Endodermal cell (in vitro differentiated cells): Measurements from ENCODE around the gene CDKL5. TPM values are rescaled to one million over a fixed set of nuclear protein-coding genes. Genes with fewer than 3 reads are reported as not detected.

Experiments
- DNase-seq: peaks from one replicate; pipeline ENCODE4 v3.0.0-alpha.2; 2017
- H3K27ac ChIP-seq: 2 replicates; pipeline ENCODE4 v1.5.1; 2013; ENCODE audit warnings: mild to moderate bottlenecking, low read depth, low read length, moderate library complexity
- H3K27me3 ChIP-seq: 2 replicates; pipeline ENCODE4 v1.6.1; 2013; ENCODE audit warnings: mild to moderate bottlenecking, low read length, moderate library complexity; ENCODE audit not compliant: insufficient read depth, control insufficient read depth, poor library complexity, severe bottlenecking
- H3K36me3 ChIP-seq: 2 replicates; pipeline ENCODE4 v1.7.0; 2013; ENCODE audit warnings: mild to moderate bottlenecking, low read length, moderate library complexity; ENCODE audit not compliant: control insufficient read depth, insufficient read depth
- H3K4me1 ChIP-seq: one replicate; pipeline ENCODE4 v1.7.0; 2013; ENCODE audit warnings: low read length; ENCODE audit not compliant: control insufficient read depth, insufficient read depth
- H3K4me3 ChIP-seq: 2 replicates; pipeline ENCODE4 v1.5.1; 2013; ENCODE audit warnings: mild to moderate bottlenecking, low read length, moderate library complexity
- H3K9ac ChIP-seq: 2 replicates; pipeline ENCODE4 v1.6.1; 2013; ENCODE audit warnings: mild to moderate bottlenecking, low read length, moderate library complexity; ENCODE audit not compliant: poor library complexity, severe bottlenecking; ENCODE audit errors: extremely low read depth
- H3K9me3 ChIP-seq: 2 replicates; pipeline ENCODE4 v1.6.1; 2013; ENCODE audit warnings: mild to moderate bottlenecking, low read length, moderate library complexity; ENCODE audit not compliant: control insufficient read depth
- H3K27ac Mint-ChIP-seq: 2 replicates; pipeline ENCODE4 v1.8.0; 2020; ENCODE audit warnings: mixed read lengths
- H3K27me3 Mint-ChIP-seq: 2 replicates; pipeline ENCODE4 v1.8.0; 2021; ENCODE audit warnings: mild to moderate bottlenecking, mixed read lengths; ENCODE audit not compliant: insufficient read depth
- H3K36me3 Mint-ChIP-seq: 2 replicates; pipeline ENCODE4 v1.8.0; 2020; ENCODE audit warnings: low read depth, mixed read lengths
- H3K4me1 Mint-ChIP-seq: 2 replicates; pipeline ENCODE4 v1.8.0; 2020; ENCODE audit warnings: mixed read lengths
- H3K4me3 Mint-ChIP-seq: 2 replicates; pipeline ENCODE4 v1.8.0; 2020; ENCODE audit warnings: mild to moderate bottlenecking, moderate library complexity, mixed read lengths
- H3K9me3 Mint-ChIP-seq: 2 replicates; pipeline ENCODE4 v1.8.0; 2020; ENCODE audit warnings: mild to moderate bottlenecking, mixed read lengths
- WGBS, 2 experiments: methylation state at CpG; one replicate each; pipeline versions ENCODE4 v1.1.5 to v1.1.7; 2013; ENCODE audit warnings: missing lambda C conversion rate in 2 of 2, mixed read lengths in 1 of 2; ENCODE audit not compliant: insufficient coverage in 1 of 2, insufficient read length in 1 of 2; 5-methylcytosine and 5-hydroxymethylcytosine counted together
- total RNA-seq, 2 donors: library from RNA; stranded (reverse); fragmentation: NEBNext Ultra II Directional in 1 of 2; extraction: Animal tissue kit (Norgen Biotek cat#: 25700) in 1 of 2; gene quantifications; 2 replicates in 1 of 2; 3 replicates in 1 of 2; pipeline ENCODE4 v1.2.1, GENCODE V29; 2021
- TF ChIP-seq, protein P1 (sequence below): fragments of 200-600 bp; sonication (generic); conservative IDR thresholded peaks from 2 replicates; pipeline ENCODE4 v1.5.0; 2021; ENCODE audit warnings: antibody characterized with exemption, mild to moderate bottlenecking

The CDKL5 gene
- total RNA-seq, 2 donors from 2014 or later: 18.2 to 19.3 TPM

GRCh38 chrX:18422325-18422724 is 3.1 kb upstream of the CDKL5 start:
- H3K27me3 Mint-ChIP-seq: no peaks in the 10 kb centered on the region
- H3K27me3 ChIP-seq: no peaks in the 10 kb centered on the region
- H3K9me3 ChIP-seq: no peaks in the 10 kb centered on the region
- no peak overlapping the region for H3K4me3 ChIP-seq
- WGBS, 2 experiments: 91 to 100% methylated on average over 2 to 5 of the region's 5 CpGs
- no peaks in the 10 kb centered on the region for H3K4me1 ChIP-seq
- H3K27ac ChIP-seq: no peak overlapping the region
- H3K36me3 ChIP-seq: no peaks in the 10 kb centered on the region
- H3K4me3 Mint-ChIP-seq: no peak overlapping the region
- DNase-seq: no peak
- TF ChIP-seq, protein P1, sequence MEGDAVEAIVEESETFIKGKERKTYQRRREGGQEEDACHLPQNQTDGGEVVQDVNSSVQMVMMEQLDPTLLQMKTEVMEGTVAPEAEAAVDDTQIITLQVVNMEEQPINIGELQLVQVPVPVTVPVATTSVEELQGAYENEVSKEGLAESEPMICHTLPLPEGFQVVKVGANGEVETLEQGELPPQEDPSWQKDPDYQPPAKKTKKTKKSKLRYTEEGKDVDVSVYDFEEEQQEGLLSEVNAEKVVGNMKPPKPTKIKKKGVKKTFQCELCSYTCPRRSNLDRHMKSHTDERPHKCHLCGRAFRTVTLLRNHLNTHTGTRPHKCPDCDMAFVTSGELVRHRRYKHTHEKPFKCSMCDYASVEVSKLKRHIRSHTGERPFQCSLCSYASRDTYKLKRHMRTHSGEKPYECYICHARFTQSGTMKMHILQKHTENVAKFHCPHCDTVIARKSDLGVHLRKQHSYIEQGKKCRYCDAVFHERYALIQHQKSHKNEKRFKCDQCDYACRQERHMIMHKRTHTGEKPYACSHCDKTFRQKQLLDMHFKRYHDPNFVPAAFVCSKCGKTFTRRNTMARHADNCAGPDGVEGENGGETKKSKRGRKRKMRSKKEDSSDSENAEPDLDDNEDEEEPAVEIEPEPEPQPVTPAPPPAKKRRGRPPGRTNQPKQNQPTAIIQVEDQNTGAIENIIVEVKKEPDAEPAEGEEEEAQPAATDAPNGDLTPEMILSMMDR: no peak
- H3K9ac ChIP-seq: no peak overlapping the region
- H3K9me3 Mint-ChIP-seq: peaks cover 39% of the 10 kb centered on the region
- H3K36me3 Mint-ChIP-seq: no peaks in the 10 kb centered on the region
- H3K4me1 Mint-ChIP-seq: no peaks in the 10 kb centered on the region
- H3K27ac Mint-ChIP-seq: no peak overlapping the region

- H3K4me1 ChIP-seq: no peaks in the 10 kb centered on the region
- Mint-ChIP-seq H3K4me1 (peaks cover 2% of the 10 kb centered on the region), H3K9me3 (peaks cover 39% of the 10 kb centered on the region), H3K27ac (no peak overlapping the region), H3K36me3 (no peaks in the 10 kb centered on the region), H3K4me3 (no peak overlapping the region), H3K27me3 (no peaks in the 10 kb centered on the region)
- H3K36me3 ChIP-seq: no peaks in the 10 kb centered on the region
- H3K27ac ChIP-seq: no peak overlapping the region
- H3K9me3 ChIP-seq: no peaks in the 10 kb centered on the region
- TF ChIP-seq, protein P1: no peak
- H3K4me3 ChIP-seq: no peak overlapping the region
- 96 to 100% methylated on average over 1 to 3 of the region's 4 CpGs for WGBS, 2 experiments
- H3K27me3 ChIP-seq: no peaks in the 10 kb centered on the region
- H3K9ac ChIP-seq: no peak overlapping the region
- no peak for DNase-seq
These were observed 2.5 kb upstream of the CDKL5 start for GRCh38 chrX:18422886-18423285.

DNA sequence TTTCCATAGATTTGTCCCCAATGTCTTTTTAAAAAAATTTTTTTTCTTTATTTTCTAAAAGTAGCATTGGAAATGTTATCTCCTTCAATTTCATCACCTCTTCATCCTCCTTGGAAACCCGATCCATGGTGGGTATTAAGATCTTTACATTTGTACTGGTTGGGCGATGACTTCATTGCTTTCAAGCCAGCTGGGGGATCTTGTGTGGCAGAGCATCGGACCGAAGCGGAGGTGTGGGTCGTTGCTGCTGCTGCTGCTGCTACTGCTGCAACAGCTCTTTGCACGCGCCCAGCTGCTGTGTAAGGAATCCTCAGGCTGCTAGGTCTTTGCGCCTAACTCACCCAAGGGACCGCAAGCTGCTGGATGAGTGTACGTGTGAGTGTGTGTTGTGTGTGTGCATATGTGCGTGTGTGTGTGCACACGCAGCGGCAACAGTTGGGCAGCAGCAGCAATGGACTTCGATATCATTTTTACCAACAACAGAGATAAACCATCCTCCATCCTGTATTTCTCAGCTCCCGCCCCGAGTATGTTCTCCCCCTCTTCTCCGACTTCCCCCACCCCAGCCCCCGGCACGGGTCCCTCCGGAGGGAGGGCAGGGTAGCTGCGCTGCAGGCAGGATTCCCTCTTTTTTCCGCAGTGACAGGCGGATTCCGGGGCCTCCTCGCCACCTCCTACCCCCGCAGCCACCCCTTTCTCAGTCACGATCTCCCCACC is 768 bp upstream of the CDKL5 start:
- 1% methylated on average over 23 of the region's 28 CpGs; no CpG with 5 or more reads in 1 of the 2 experiments for WGBS, 2 experiments
- Mint-ChIP-seq H3K27me3 (no peaks in the 10 kb centered on the region), H3K36me3 (no peaks in the 10 kb centered on the region), H3K4me3 (peak overlapping the region; percentile 73), H3K27ac (no peak overlapping the region), H3K9me3 (peaks cover 36% of the 10 kb centered on the region), H3K4me1 (peaks cover 2% of the 10 kb centered on the region)
- DNase-seq: no peak
- no peaks in the 10 kb centered on the region for H3K27me3 ChIP-seq
- no peaks in the 10 kb centered on the region for H3K9me3 ChIP-seq
- TF ChIP-seq, protein P1: no peak
- H3K9ac ChIP-seq: peak overlapping the region; percentile 30
- no peaks in the 10 kb centered on the region for H3K4me1 ChIP-seq
- no peaks in the 10 kb centered on the region for H3K36me3 ChIP-seq
- no peak overlapping the region for H3K27ac ChIP-seq
- H3K4me3 ChIP-seq: peak overlapping the region; percentile 90
